Measurements from ENCODE around the gene FOXD2. TPM values are rescaled to one million over a fixed set of nuclear protein-coding genes. Genes with fewer than 3 reads are reported as not detected.

The FOXD2 gene
- total RNA-seq, 2 donors from 2014 or later, result 0.07 to 0.26 TPM

- no peaks in the 10 kb centered on the region for H3K4me1 ChIP-seq (ENCODE audit: control insufficient read depth, insufficient read depth, low read length)
- no peak for TF ChIP-seq CTCF (conservative IDR thresholded peaks at IDR 0.05)
- peaks cover 70% of the 10 kb centered on the region for H3K27me3 ChIP-seq (ENCODE audit: control insufficient read depth, insufficient read depth, low read length, poor library complexity, severe bottlenecking)
- H3K36me3 ChIP-seq (ENCODE audit: control insufficient read depth, insufficient read depth, low read length), result no peaks in the 10 kb centered on the region
- peaks cover 7% of the 10 kb centered on the region for H3K4me1 Mint-ChIP-seq
- H3K27ac Mint-ChIP-seq, result no peak overlapping the region
- no peak overlapping the region for H3K4me3 Mint-ChIP-seq
- no peak overlapping the region for H3K9ac ChIP-seq (ENCODE audit: extremely low read depth, low read length, poor library complexity, severe bottlenecking)
- DNase-seq, result no peak
- no peak overlapping the region for H3K27ac ChIP-seq (ENCODE audit: low read depth, low read length)
- no peaks in the 10 kb centered on the region for H3K36me3 Mint-ChIP-seq (ENCODE audit: low read depth)
- H3K4me3 ChIP-seq (ENCODE audit: low read length), result no peak overlapping the region
- peaks cover 77% of the 10 kb centered on the region for H3K27me3 Mint-ChIP-seq (ENCODE audit: insufficient read depth)
- H3K9me3 Mint-ChIP-seq, result no peaks in the 10 kb centered on the region
- no peaks in the 10 kb centered on the region for H3K9me3 ChIP-seq (ENCODE audit: control insufficient read depth, low read length)
- 87 to 95% methylated on average over 2 to 3 of the region's 4 CpGs for WGBS, 2 experiments (ENCODE audit: insufficient coverage in 1 of 2, insufficient read length in 1 of 2)
These were observed 17.3 kb upstream of the FOXD2 start for GRCh38 chr1:47420547-47420946.

- WGBS, 2 experiments (ENCODE audit: insufficient coverage in 1 of 2, insufficient read length in 1 of 2), result 50% methylated on average over 2 of the region's 2 CpGs; no CpG with 5 or more reads in 1 of the 2 experiments
- Histone ChIP-seq H3K4me3 (ENCODE audit: low read length) (no peak overlapping the region), H3K27me3 (ENCODE audit: control insufficient read depth, insufficient read depth, low read length, poor library complexity, severe bottlenecking) (peaks cover 54% of the 10 kb centered on the region), H3K36me3 (ENCODE audit: control insufficient read depth, insufficient read depth, low read length) (no peaks in the 10 kb centered on the region), H3K27ac (ENCODE audit: low read depth, low read length) (no peak overlapping the region), H3K9me3 (ENCODE audit: control insufficient read depth, low read length) (no peaks in the 10 kb centered on the region), H3K4me1 (ENCODE audit: control insufficient read depth, insufficient read depth, low read length) (no peaks in the 10 kb centered on the region), H3K9ac (ENCODE audit: extremely low read depth, low read length, poor library complexity, severe bottlenecking) (no peak overlapping the region)
- Mint-ChIP-seq H3K4me3 (no peak overlapping the region), H3K9me3 (no peaks in the 10 kb centered on the region), H3K36me3 (ENCODE audit: low read depth) (no peaks in the 10 kb centered on the region), H3K27me3 (ENCODE audit: insufficient read depth) (peaks cover 83% of the 10 kb centered on the region), H3K4me1 (peaks cover 7% of the 10 kb centered on the region), H3K27ac (no peak overlapping the region)
- no peak for DNase-seq
- TF ChIP-seq CTCF (conservative IDR thresholded peaks at IDR 0.05), result no peak
These were observed 14.0 kb upstream of the FOXD2 start for GRCh38 chr1:47423872-47424271.

- DNase-seq, result peak; percentile 93
- 11 to 14% methylated on average over 4 to 6 of the region's 6 CpGs for WGBS, 2 experiments (ENCODE audit: insufficient coverage in 1 of 2, insufficient read length in 1 of 2)
- H3K4me3 ChIP-seq (ENCODE audit: low read length), result no peak overlapping the region
- TF ChIP-seq CTCF (conservative IDR thresholded peaks at IDR 0.05), result peak; percentile 96
- peaks cover 7% of the 10 kb centered on the region for H3K4me1 Mint-ChIP-seq
- H3K9me3 Mint-ChIP-seq, result no peaks in the 10 kb centered on the region
- H3K36me3 ChIP-seq (ENCODE audit: control insufficient read depth, insufficient read depth, low read length), result no peaks in the 10 kb centered on the region
- H3K27me3 ChIP-seq (ENCODE audit: control insufficient read depth, insufficient read depth, low read length, poor library complexity, severe bottlenecking), result peaks cover 54% of the 10 kb centered on the region
- no peaks in the 10 kb centered on the region for H3K9me3 ChIP-seq (ENCODE audit: control insufficient read depth, low read length)
- H3K4me3 Mint-ChIP-seq, result no peak overlapping the region
- H3K9ac ChIP-seq (ENCODE audit: extremely low read depth, low read length, poor library complexity, severe bottlenecking), result no peak overlapping the region
- peaks cover 83% of the 10 kb centered on the region for H3K27me3 Mint-ChIP-seq (ENCODE audit: insufficient read depth)
- no peaks in the 10 kb centered on the region for H3K36me3 Mint-ChIP-seq (ENCODE audit: low read depth)
- H3K27ac Mint-ChIP-seq, result no peak overlapping the region
- H3K4me1 ChIP-seq (ENCODE audit: control insufficient read depth, insufficient read depth, low read length), result no peaks in the 10 kb centered on the region
- H3K27ac ChIP-seq (ENCODE audit: low read depth, low read length), result no peak overlapping the region
These were observed 13.4 kb upstream of the FOXD2 start for GRCh38 chr1:47424336-47424982.

All from endodermal cell (in vitro differentiated cells).